NCI-H748 (cell line): ENCODE measurements around the gene CNTNAP2.
"Not testable (repeated sequence)": the region's sequence is repeated elsewhere in the genome, so short reads cannot be mapped to it uniquely, and the experiment has no call there.

Experiments
- DNase-seq: peaks from one replicate; lab custom pipeline; 2025; ENCODE audit not compliant: unreplicated experiment; lab: John Stamatoyannopoulos, UW

The CNTNAP2 gene

GRCh38 chr7:147674705-147675104, 1558.1 kb downstream of the CNTNAP2 start:
- no peak for DNase-seq

- no peak for DNase-seq
These were observed 1562.3 kb downstream of the CNTNAP2 start for GRCh38 chr7:147678943-147679342.

GRCh38 chr7:147681530-147681929, 1564.9 kb downstream of the CNTNAP2 start:
- no peak for DNase-seq

GRCh38 chr7:147700702-147701101, 1584.1 kb downstream of the CNTNAP2 start:
- DNase-seq = no peak

GRCh38 chr7:147707926-147708325, 1591.3 kb downstream of the CNTNAP2 start:
- no peak for DNase-seq

- DNase-seq = no peak
These were observed 1592.3 kb downstream of the CNTNAP2 start for GRCh38 chr7:147708871-147709270.

- no peak for DNase-seq
These were observed 1594.8 kb downstream of the CNTNAP2 start for GRCh38 chr7:147711447-147711846.

GRCh38 chr7:147721962-147722830, 1605.6 kb downstream of the CNTNAP2 start:
- DNase-seq = no peak

GRCh38 chr7:147723536-147723935, 1606.9 kb downstream of the CNTNAP2 start:
- DNase-seq = no peak

- no peak for DNase-seq
These were observed 1614.7 kb downstream of the CNTNAP2 start for GRCh38 chr7:147731311-147731710.

GRCh38 chr7:147737559-147738214, 1621.1 kb downstream of the CNTNAP2 start:
- not testable (repeated sequence) for DNase-seq

GRCh38 chr7:147742301-147742700, 1625.7 kb downstream of the CNTNAP2 start:
- DNase-seq = no peak

- peak; percentile 54 for DNase-seq
These were observed 1639.7 kb downstream of the CNTNAP2 start for GRCh38 chr7:147756300-147756699.

GRCh38 chr7:147759327-147759943, 1642.8 kb downstream of the CNTNAP2 start:
- peak; percentile 21 for DNase-seq

- DNase-seq = no peak
These were observed 1648.7 kb downstream of the CNTNAP2 start for GRCh38 chr7:147765301-147765700.

GRCh38 chr7:147771344-147771743, 1654.7 kb downstream of the CNTNAP2 start:
- DNase-seq = no peak

GRCh38 chr7:147774461-147774860, 1657.9 kb downstream of the CNTNAP2 start:
- DNase-seq = peak; percentile 40

GRCh38 chr7:147775516-147776284, 1659.1 kb downstream of the CNTNAP2 start:
- peak; percentile 87 for DNase-seq

- no peak for DNase-seq
These were observed 1660.7 kb downstream of the CNTNAP2 start for GRCh38 chr7:147777309-147777708.

- DNase-seq = no peak
These were observed 1663.3 kb downstream of the CNTNAP2 start for GRCh38 chr7:147779949-147780348.

- DNase-seq = peak; percentile 88
These were observed 1680.0 kb downstream of the CNTNAP2 start for GRCh38 chr7:147796581-147796980.
